Measurements from ENCODE around the gene CCDC7. TPM values are rescaled to one million over a fixed set of nuclear protein-coding genes. Genes with fewer than 3 reads are reported as not detected.
"Not testable (repeated sequence)": the region's sequence is repeated elsewhere in the genome, so short reads cannot be mapped to it uniquely, and the experiment has no call there.

CCDC7 gene
- total RNA-seq, 4 donors from 2014 or later: 2.4 to 12.5 (median 10.5) TPM

GRCh38 chr10:32787690-32788284 lies 341.8 kb downstream of the CCDC7 start:
- no peak overlapping the region for H3K4me3 ChIP-seq (ENCODE audit: low read depth, poor library complexity, severe bottlenecking)
- TF ChIP-seq, protein P1, sequence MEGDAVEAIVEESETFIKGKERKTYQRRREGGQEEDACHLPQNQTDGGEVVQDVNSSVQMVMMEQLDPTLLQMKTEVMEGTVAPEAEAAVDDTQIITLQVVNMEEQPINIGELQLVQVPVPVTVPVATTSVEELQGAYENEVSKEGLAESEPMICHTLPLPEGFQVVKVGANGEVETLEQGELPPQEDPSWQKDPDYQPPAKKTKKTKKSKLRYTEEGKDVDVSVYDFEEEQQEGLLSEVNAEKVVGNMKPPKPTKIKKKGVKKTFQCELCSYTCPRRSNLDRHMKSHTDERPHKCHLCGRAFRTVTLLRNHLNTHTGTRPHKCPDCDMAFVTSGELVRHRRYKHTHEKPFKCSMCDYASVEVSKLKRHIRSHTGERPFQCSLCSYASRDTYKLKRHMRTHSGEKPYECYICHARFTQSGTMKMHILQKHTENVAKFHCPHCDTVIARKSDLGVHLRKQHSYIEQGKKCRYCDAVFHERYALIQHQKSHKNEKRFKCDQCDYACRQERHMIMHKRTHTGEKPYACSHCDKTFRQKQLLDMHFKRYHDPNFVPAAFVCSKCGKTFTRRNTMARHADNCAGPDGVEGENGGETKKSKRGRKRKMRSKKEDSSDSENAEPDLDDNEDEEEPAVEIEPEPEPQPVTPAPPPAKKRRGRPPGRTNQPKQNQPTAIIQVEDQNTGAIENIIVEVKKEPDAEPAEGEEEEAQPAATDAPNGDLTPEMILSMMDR (IDR thresholded peaks at IDR 0.05): no peak
- no peak for TF ChIP-seq POLR2A (IDR thresholded peaks at IDR 0.05)
- DNase-seq (ENCODE audit: low spot score in 2 of 2): no peak
- WGBS, 2 donors: 85 to 100% methylated on average over 3 of the region's 3 CpGs
- intact Hi-C loops (cut with DNase I; ENCODE audit: low total_unique reads): no loop called here

- intact Hi-C loops (cut with DNase I; ENCODE audit: low total_unique reads): no loop called here
- DNase-seq (ENCODE audit: low spot score in 2 of 2): no peak
- TF ChIP-seq, protein P1 (IDR thresholded peaks at IDR 0.05): no peak
- no peak for TF ChIP-seq POLR2A (IDR thresholded peaks at IDR 0.05)
- H3K4me3 ChIP-seq (ENCODE audit: low read depth, poor library complexity, severe bottlenecking): no peak overlapping the region
These were observed 342.4 kb downstream of the CCDC7 start for GRCh38 chr10:32788359-32788758.

DNA sequence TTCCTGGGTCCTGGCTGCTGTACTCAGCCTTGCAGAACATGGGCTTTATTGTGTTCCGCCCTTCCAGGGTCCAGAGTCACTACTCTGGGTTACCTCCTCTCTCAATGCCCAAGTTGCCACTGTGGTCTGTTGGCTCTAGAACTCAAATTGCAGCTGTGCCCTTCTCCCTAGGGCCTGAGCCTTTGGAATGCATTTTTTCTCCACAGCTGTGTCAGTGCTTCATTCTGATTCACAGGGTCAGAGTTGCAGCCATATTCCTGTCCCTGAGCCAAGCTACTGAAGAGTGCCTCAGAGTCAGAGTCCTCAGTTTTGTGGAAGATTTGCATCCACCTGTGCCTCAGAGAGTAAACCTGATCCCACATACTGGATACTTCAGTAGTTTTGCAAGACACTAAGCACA lies 344.5 kb downstream of the CCDC7 start:
- WGBS, 2 donors: 100% methylated on average over 1 of the region's 1 CpG
- no peak overlapping the region for H3K4me3 ChIP-seq (ENCODE audit: low read depth, poor library complexity, severe bottlenecking)
- no peak for DNase-seq (ENCODE audit: low spot score in 2 of 2)
- no peak for TF ChIP-seq POLR2A (IDR thresholded peaks at IDR 0.05)
- TF ChIP-seq, protein P1 (IDR thresholded peaks at IDR 0.05): no peak
- intact Hi-C loops (cut with DNase I; ENCODE audit: low total_unique reads): no loop called here

- intact Hi-C loops (cut with DNase I; ENCODE audit: low total_unique reads): no loop called here
- no peak for DNase-seq (ENCODE audit: low spot score in 2 of 2)
- TF ChIP-seq, protein P1 (IDR thresholded peaks at IDR 0.05): no peak
- TF ChIP-seq POLR2A (IDR thresholded peaks at IDR 0.05): no peak
- H3K4me3 ChIP-seq (ENCODE audit: low read depth, poor library complexity, severe bottlenecking): no peak overlapping the region
These were observed 347.1 kb downstream of the CCDC7 start for GRCh38 chr10:32793033-32793432.

GRCh38 chr10:32795598-32796183 lies 349.8 kb downstream of the CCDC7 start:
- no peak for DNase-seq (ENCODE audit: low spot score in 2 of 2)
- intact Hi-C loops (cut with DNase I; ENCODE audit: low total_unique reads): loop anchor here (5.0 kb wide), 1 partner anchor 212 kb away; no protein-coding TSS in a partner anchor
- TF ChIP-seq POLR2A (IDR thresholded peaks at IDR 0.05): no peak
- TF ChIP-seq, protein P1 (IDR thresholded peaks at IDR 0.05): no peak
- WGBS, 2 donors: 60 to 67% methylated on average over 2 of the region's 2 CpGs
- H3K4me3 ChIP-seq (ENCODE audit: low read depth, poor library complexity, severe bottlenecking): no peak overlapping the region

DNA sequence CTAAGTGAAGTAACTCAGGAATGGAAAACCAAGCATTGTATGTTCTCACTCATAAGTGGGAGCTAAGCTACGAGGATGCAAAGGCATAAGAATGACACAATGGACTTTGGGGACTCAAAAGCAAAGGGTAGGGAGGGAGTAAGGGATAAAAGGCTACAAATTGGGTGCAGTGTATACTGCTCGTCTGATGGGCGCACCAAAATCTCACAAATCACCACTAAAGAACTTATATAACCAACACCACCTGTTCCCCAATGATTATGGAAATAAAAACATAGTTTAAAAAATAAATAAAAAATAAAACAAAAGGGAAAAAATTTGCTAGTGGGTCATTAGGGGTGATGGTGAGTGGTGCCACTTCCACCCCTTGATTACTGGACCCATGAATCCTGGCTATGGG lies 351.5 kb downstream of the CCDC7 start:
- intact Hi-C loops (cut with DNase I; ENCODE audit: low total_unique reads): loop anchor here (5.0 kb wide), 1 partner anchor 210 kb away; no protein-coding TSS in a partner anchor
- 81 to 89% methylated on average over 3 of the region's 3 CpGs for WGBS, 2 donors
- not testable (repeated sequence) for DNase-seq (ENCODE audit: low spot score in 2 of 2); H3K4me3 ChIP-seq (ENCODE audit: low read depth, poor library complexity, severe bottlenecking)
